Stimulated activated CD8-positive, alpha-beta memory T cell treated with anti-CD3 and anti-CD28 coated beads, Interleukin-15, amount 100 ng/mL, for 48 hours (primary cell): Measurements from ENCODE around the gene XG.
"Not testable (repeated sequence)": the region's sequence is repeated elsewhere in the genome, so short reads cannot be mapped to it uniquely, and the experiment has no call there.

Experiments used
- DNase-seq, 2 donors: peaks; one replicate each; pipeline ENCODE4 v3.0.0-alpha.2; 2020; ENCODE audit warnings: low read depth in 2 of 2

XG gene

GRCh38 chrX:2751874-2752300 is at the start of gene XG:
TSS of gene XG (plus strand) at chrX:2752040. CDS start at chrX:2752275, 235 bp downstream.
- DNase-seq: not testable (repeated sequence)

GRCh38 chrX:2703991-2704369 is 47.9 kb upstream of the XG start:
- no peak for DNase-seq

GRCh38 chrX:2705046-2705832 is 46.6 kb upstream of the XG start:
- no peak for DNase-seq

- DNase-seq: peak; percentile 49 to 67
These were observed 44.5 kb upstream of the XG start for GRCh38 chrX:2707334-2707760.

DNA sequence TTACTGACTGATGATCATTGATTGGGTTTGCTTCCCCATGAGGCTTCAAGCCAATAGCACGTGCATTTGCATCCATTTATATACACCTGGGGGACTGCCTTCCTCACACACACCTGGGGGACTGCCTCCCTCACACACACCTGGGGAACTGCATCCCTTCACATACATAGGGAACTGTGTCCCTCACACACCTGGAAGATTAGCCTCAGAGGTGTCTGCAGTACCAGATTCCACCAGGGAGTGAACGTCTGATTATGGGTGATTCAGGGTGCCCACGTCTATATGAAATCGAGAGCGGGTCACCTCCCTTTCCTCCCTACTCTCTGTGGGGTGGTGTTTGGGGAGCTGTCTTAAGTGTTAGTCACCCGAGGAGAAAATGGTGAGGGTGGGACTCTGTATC is 43.8 kb upstream of the XG start:
- no peak for DNase-seq

DNA sequence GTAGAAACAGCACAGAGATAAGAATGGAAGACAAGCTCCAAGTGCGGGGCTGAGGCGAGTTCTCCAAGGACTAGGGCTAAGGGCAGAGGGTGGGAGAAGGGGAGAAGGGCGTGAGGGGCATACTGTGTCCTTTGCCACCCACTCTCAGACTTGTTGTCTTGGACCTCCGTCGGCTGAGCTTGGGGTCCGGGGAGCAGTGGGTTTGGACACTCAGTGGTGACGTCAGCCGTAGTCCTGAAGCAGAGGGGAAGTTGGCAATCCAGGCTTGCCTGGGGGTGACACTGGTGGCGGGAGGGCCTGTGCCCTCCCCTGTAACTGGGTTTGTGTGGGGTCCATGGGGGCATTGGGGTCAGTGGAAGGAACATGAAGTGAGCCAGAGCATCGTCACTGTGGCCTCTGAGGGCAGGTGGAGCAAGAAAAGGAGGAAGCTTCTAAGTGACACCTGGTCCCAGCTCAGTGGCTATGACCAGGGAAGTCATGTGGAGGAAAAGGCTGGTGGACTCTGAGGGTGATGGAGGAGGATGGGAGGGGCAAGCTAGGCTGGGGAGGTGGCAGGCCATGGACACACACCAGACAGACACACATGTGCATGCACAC is 43.1 kb upstream of the XG start:
- DNase-seq: no peak

- DNase-seq: no peak
These were observed 42.3 kb upstream of the XG start for GRCh38 chrX:2709556-2709955.

- no peak for DNase-seq
These were observed 41.6 kb upstream of the XG start for GRCh38 chrX:2710041-2710840.

DNA sequence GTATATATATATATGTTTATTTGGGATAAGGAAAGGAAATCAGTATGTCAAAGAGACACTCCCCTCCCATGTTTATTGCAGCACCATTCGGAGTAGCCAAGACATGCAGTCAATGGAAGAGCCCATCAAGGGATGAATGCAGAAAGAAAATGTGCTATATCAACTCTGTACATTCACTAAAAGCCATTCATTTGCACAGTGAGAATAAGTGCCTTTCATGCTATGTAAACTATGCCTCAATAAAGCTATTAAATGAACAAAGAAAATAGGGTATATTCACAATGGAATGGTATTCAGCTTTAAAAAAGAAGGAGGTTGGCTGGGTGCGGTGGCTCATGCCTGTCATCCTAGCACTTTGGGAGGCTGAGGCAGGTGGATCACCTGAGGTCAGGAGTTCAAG is 40.4 kb upstream of the XG start:
- no peak for DNase-seq

DNA sequence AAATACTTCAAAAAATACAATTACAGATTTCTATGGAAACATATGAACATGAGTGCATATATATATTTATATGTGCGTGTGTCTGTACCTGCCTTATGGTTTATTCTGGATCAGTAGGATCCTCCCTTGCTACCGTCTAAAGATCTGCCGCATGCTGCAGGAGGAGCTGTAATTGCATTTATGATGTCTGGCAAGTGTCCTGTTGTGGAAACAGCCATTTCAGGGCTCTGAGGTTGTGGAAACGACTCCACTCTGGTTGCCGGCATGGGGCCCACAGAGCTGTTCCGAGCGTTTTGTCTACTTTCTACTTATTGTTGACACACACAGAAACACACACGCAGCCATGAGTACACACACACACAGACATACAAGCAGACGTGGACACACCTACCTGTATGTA is 39.4 kb upstream of the XG start:
- DNase-seq: no peak

DNA sequence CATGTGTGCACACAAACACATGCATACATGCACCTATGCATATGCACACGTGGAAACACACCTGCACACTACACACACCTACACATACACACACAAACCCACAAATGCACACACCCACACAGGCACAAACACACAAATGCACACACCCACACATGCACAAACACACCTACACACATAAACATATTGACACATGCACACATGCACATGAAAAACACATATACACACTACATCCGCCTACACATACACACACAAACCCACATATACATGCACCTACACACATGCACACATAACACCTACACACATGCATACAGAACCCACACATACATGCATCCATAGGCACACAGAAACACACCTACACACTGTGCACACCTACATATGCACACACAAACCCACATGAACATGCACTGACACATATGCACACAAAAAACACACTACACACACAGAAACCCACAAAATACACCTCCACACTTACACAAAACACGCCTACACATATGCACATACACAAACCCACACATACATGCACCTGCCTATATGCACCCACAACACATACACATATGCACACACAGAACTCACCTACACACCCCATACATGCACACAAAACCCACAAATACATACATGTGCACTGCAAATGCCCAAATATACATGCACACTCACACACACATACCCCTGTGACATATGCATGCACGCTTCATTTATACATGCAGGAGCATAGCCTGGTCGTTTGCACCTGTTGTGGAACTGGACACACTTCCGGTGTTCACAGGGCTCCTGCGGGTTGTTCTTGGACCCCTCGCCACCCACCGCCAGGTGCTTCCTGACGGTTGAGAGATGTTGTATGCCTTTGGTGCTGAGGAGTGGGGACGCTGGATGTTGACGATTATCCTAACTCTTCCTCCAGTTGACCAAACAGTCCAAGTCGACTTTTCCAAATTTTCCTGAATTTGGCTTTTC is 38.7 kb upstream of the XG start:
- DNase-seq: no peak

GRCh38 chrX:2714551-2714950 is 37.3 kb upstream of the XG start:
- no peak for DNase-seq

GRCh38 chrX:2715066-2715600 is 36.7 kb upstream of the XG start:
- no peak for DNase-seq

- DNase-seq: no peak
These were observed 34.5 kb upstream of the XG start for GRCh38 chrX:2717312-2717711.

GRCh38 chrX:2718821-2719220 is 33.0 kb upstream of the XG start:
- DNase-seq: no peak

- DNase-seq: no peak
These were observed 31.9 kb upstream of the XG start for GRCh38 chrX:2719774-2720447.

DNA sequence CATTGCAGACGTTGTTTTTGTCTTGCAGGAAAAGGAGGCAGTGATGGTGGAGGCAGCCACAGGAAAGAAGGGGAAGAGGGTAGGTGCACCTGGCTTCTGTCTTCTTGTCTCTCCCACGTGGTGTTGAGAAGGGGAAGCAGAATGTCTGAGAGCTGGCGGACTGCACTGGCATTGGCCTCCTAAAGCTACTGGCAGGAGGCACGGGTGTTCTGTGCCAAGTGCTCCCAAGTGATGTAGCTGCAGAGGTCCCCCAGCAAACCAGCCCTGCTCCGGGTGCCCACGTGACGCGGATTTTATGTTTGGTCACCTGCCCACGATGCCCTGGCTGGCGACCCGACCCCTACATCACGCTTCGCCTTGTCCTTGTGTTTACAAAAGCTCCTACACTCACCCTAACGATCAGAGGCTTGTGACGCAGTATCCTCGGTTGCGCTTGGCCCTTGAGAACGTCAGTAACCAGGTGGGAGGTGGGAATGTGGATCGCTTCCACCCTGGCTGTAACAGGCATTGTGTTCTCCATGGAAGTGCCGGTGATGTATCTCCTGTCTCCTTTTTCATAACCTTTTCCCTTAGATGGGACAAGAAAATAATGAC is 28.5 kb upstream of the XG start:
- no peak for DNase-seq

DNA sequence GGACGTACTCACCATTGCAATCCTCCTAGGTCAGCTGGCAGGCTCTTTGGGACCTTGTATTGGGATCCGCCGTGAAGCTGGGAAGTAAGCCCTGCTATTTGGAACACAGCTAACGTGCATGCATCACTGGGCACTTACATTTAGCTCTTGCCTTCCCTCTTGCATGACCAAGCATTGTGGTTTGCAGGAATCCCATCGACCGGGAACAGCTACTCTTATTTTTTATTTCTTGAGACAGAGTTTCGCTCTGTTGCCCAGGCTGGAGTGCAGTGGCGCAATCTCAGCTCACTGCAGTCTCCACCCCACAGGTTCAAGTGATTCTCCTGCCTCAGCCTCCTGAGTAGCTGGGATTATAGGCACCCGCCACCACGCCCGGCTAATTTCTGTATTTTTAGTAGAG is 24.6 kb upstream of the XG start:
- DNase-seq: not testable (repeated sequence)

DNA sequence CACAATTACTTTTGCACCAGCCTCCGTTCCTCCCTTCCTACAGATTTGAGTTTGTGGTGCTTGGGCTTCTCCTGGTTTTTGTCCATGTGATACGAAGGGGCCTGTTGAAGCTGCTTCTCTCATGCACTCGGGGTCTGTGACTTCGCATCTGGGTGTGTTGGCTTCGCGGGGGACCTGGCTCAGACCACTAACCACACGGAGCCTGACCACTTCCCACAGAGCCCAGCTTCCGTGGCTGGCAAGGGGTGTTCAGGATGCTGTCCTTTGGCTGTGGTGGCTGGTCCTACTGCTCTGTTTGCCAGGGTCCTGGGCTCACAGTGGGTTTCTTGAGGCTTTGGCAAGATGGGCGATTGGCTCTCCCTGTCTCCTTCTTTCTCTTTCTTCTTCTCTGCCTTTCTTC is 19.8 kb upstream of the XG start:
- no peak for DNase-seq

DNA sequence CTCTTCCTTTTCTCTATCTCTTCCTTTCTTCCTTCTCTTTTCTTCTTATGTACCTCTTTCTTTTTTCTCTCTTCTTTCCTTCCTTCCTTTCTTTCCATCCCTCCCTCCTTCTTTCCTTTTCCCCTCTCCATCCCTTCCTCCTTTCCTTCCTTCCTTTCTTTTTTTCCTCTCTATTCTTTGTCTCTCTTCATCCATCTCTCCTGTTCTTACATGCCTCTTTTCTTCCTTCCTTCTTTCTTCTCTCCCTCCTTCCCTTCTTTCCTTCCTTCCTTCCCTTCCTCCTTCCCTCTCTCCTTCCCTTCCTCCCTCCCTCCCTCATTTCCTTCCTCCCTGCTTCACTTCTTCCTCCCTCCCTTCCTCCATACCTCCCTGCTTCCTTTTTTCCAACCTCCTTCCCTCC is 19.2 kb upstream of the XG start:
- no peak for DNase-seq
